Dendritic cell treated with granulocyte-macrophage colony-stimulating factor and Interleukin-4, amounts not matched to agents 40 ng/mL and 50 ng/mL, for 4 days (primary cell): ENCODE data around the gene HOXB5.

Source experiments
- H3K27ac Mint-ChIP-seq: one replicate; pipeline ENCODE4 v1.8.0; 2022; ENCODE audit warnings: mild to moderate bottlenecking, mixed read lengths
- H3K27me3 Mint-ChIP-seq: one replicate; pipeline ENCODE4 v1.8.0; 2022; ENCODE audit warnings: mild to moderate bottlenecking, mixed read lengths
- H3K36me3 Mint-ChIP-seq: one replicate; pipeline ENCODE4 v1.8.0; 2022; ENCODE audit warnings: low read depth, mixed read lengths
- H3K4me1 Mint-ChIP-seq: one replicate; pipeline ENCODE4 v1.8.0; 2022; ENCODE audit warnings: low read depth, mixed read lengths
- H3K4me3 Mint-ChIP-seq: one replicate; pipeline ENCODE4 v1.8.0; 2022; ENCODE audit warnings: mild to moderate bottlenecking, moderate library complexity, mixed read lengths
- H3K9me3 Mint-ChIP-seq: one replicate; pipeline ENCODE4 v1.8.0; 2022; ENCODE audit warnings: mixed read lengths
- intact Hi-C: fragments of 100-400 bp; cut with micrococcal nuclease; formaldehyde crosslinking; loops from one replicate; pipeline ENCODE4 v1.15.0; 2022

The HOXB5 gene

DNA sequence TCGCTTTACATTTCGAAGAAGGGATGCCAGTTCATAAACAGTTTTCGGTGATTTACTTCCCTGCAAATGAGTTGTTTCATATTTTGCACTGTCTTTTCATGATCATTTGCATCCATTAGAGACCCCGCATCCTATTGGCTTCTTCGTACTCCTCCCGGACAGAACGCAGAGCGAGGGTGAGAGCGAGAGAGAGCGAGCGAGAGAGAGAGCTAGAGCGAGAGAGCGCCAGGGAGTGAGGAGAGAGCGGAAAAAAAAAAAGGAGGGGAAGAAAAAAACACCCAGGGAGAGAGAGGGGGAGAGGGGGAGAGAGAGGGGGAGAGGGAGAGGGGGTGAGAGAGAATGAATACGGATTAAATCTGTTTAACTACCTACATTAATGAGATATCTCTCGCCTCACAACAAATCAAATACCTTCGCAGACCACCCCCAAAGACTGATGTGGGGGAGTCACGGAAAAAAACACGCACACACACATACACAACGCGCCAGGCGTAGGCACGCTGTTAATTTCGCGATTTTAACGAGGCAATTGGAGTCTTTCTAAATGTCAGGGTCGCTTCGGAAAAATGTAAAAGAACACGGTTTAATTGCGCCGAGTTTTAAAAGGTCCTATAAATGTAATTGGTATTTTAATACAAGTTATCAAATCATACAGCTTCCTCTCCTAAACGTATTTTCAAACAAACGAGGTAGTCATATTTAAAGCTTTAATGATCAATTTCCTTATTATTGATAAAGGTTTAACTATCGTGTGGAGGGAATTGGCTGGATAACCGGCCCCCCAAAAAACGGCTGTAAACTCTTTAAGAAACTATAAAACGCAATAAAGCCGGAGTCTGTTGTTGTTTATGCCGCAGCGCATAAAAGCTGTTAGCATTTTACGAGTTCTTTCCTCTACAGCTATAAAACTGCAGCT is 21.7 kb upstream of the HOXB5 start, which contains the start of gene HOXB8:
HOXB8 (minus strand) TSS at position 246 of the 916 bp plus-strand sequence. CDS start 588 bp downstream, outside the sequence.
- no peak within 1 kb of the TSS for H3K27ac Mint-ChIP-seq
- no peaks in the 10 kb centered on the region for H3K9me3 Mint-ChIP-seq

GRCh38 chr17:48613862-48614694 is 20.5 kb upstream of the HOXB5 start:
- Mint-ChIP-seq H3K36me3 (no peaks in the 10 kb centered on the region), H3K4me1 (peaks cover 42% of the 10 kb centered on the region), H3K4me3 (no peak overlapping the region)

More for the DNA sequence above, 21.7 kb upstream of the HOXB5 start, which contains the start of gene HOXB8:
- no peak within 1 kb of the TSS for H3K4me3 Mint-ChIP-seq
- peaks cover 42% of the 10 kb centered on the region for H3K4me1 Mint-ChIP-seq
- intact Hi-C loops, result loop anchor here (10.0 kb wide), 1 partner anchor 591 kb away; no protein-coding TSS in a partner anchor
- no peaks in the 10 kb centered on the region for H3K36me3 Mint-ChIP-seq
- H3K27me3 Mint-ChIP-seq, result peaks cover 97% of the 10 kb centered on the region

GRCh38 chr17:48612854-48613691 is 19.5 kb upstream of the HOXB5 start:
- Mint-ChIP-seq H3K27ac (no peak overlapping the region), H3K27me3 (peaks cover 97% of the 10 kb centered on the region), H3K4me3 (peak overlapping the region; percentile 59), H3K9me3 (no peaks in the 10 kb centered on the region), H3K4me1 (peaks cover 42% of the 10 kb centered on the region), H3K36me3 (no peaks in the 10 kb centered on the region)
- intact Hi-C loops, result loop anchor here (10.0 kb wide), 1 partner anchor 588 kb away; no protein-coding TSS in a partner anchor

More at GRCh38 chr17:48613862-48614694, 20.5 kb upstream of the HOXB5 start:
- Mint-ChIP-seq H3K9me3 (no peaks in the 10 kb centered on the region), H3K27ac (no peak overlapping the region), H3K27me3 (peaks cover 97% of the 10 kb centered on the region)
- intact Hi-C loops, result loop anchor here (10.0 kb wide), 1 partner anchor 589 kb away; no protein-coding TSS in a partner anchor

DNA sequence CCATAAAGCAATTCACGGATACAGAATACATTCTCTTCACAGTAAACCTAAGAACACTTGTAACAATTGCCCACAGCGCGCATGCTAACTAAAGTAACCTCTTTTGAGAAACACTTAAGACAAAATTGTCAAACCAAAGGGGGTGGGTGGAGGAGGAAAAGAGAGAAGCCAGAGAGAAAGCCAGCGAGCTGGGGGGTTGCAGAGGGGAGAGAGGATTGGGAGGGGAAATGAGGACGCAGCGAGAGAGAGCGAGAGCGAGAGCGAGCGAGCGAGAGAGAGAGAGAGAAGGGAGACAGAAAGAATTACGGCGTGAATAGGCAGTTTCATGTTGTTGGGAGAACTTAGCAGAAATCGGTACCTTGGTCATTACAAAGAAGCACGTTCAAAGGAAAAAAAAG is 18.9 kb upstream of the HOXB5 start:
- Mint-ChIP-seq H3K4me1 (peaks cover 47% of the 10 kb centered on the region), H3K9me3 (no peaks in the 10 kb centered on the region), H3K4me3 (peak overlapping the region; percentile 46), H3K27me3 (peaks cover 97% of the 10 kb centered on the region), H3K27ac (no peak overlapping the region), H3K36me3 (no peaks in the 10 kb centered on the region)
- intact Hi-C loops, result loop anchor here (10.0 kb wide), 1 partner anchor 588 kb away; no protein-coding TSS in a partner anchor

- H3K27me3 Mint-ChIP-seq, result peaks cover 97% of the 10 kb centered on the region
- H3K36me3 Mint-ChIP-seq, result no peaks in the 10 kb centered on the region
- no peak overlapping the region for H3K27ac Mint-ChIP-seq
- H3K9me3 Mint-ChIP-seq, result no peaks in the 10 kb centered on the region
- H3K4me3 Mint-ChIP-seq, result peak overlapping the region; percentile 79
- H3K4me1 Mint-ChIP-seq, result peaks cover 48% of the 10 kb centered on the region
- intact Hi-C loops, result loop anchor here (10.0 kb wide), 1 partner anchor 587 kb away; no protein-coding TSS in a partner anchor
These were observed 18.3 kb upstream of the HOXB5 start for GRCh38 chr17:48611681-48612455.

GRCh38 chr17:48611213-48611612 is 17.6 kb upstream of the HOXB5 start:
- Mint-ChIP-seq H3K4me1 (peaks cover 48% of the 10 kb centered on the region), H3K27ac (peak overlapping the region; percentile 25), H3K9me3 (no peaks in the 10 kb centered on the region), H3K4me3 (peak overlapping the region; percentile 79), H3K36me3 (no peaks in the 10 kb centered on the region), H3K27me3 (peaks cover 97% of the 10 kb centered on the region)
- intact Hi-C loops, result loop anchor here (10.0 kb wide), 1 partner anchor 586 kb away; no protein-coding TSS in a partner anchor

DNA sequence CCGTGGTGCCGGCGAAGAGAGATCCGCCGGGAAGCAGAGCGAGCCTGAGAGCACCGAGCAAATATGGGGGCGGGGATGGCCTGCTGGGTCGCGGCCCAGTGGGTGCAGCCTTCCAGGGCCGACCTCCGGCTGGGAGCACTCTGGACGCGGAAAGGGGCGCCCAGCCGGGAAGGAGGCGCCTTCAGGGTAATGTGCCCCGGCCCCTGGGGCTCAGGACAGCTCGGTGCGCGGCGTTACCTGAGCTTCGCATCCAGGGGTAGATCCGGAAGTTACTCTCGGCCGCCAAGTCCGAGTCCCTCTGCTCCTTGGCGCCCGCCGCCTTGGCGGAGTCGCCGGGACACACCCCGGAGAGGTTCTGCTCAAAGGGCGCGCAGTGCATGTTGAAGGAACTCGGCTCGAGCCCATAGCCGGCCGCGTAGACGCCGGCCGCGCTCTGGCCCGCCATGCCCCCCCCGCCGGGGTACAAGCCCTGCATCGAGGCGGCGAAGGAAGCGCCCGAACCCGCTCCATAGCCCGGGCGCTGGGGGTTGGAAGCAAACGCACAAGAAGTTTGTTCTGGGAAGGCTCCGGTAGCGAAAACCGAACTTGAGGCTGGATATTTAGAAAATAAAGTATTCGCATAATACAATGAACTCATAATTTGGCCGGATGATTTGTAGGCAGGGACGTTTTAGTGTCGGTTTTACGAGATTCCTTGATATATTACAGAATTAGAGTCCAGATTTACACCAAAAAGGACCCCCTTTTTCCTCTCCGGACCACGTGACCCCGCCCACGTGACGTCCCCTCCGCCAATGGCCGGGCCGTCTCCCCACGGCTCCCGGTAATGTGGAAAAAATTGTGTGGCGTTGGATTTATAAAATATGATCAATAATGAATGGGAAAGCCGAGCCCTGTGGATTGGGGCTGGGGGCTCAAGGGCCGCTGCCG is 17.0 kb upstream of the HOXB5 start, which contains the start of gene HOXB7:
HOXB7 (minus strand) TSS at position 736 of the 930 bp plus-strand sequence; CDS start at position 637, 99 bp downstream.
- H3K9me3 Mint-ChIP-seq, result no peaks in the 10 kb centered on the region
- peak within 1 kb of the TSS; percentile 25 for H3K27ac Mint-ChIP-seq
- H3K4me1 Mint-ChIP-seq, result peaks cover 48% of the 10 kb centered on the region
- intact Hi-C loops, result loop anchor here (10.0 kb wide), 1 partner anchor 586 kb away; no protein-coding TSS in a partner anchor
- peaks cover 96% of the 10 kb centered on the region for H3K27me3 Mint-ChIP-seq
- H3K36me3 Mint-ChIP-seq, result no peaks in the 10 kb centered on the region
- H3K4me3 Mint-ChIP-seq, result peak within 1 kb of the TSS; percentile 79

DNA sequence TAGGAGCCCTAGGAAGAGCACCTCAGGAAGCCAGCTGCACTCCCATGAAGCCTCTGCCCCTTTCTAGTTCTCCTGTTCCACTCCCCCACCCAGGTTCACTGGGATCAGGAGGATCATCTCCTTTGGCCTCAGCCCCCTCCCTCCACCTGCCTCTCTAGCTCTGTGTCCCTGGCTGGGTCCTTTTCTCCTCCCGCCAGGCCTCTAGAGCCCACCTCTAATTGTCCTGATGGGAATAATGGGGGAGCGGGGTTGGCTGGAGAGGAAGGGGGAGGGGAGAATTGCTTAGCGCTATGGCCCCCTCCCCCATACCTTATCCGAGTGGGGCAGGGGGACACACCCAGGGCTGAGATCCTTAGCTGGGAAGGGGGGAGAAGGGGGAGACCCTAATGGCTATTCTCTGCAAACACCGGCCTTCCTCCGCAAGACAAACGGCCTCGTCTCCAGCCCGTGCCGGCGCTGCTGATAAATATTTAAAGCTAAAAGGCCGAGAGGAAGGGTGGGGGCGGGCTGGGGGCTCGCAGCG is 16.2 kb upstream of the HOXB5 start:
- Mint-ChIP-seq H3K36me3 (no peaks in the 10 kb centered on the region), H3K27me3 (peaks cover 96% of the 10 kb centered on the region), H3K9me3 (no peaks in the 10 kb centered on the region), H3K27ac (no peak overlapping the region), H3K4me3 (peak overlapping the region; percentile 79), H3K4me1 (peaks cover 45% of the 10 kb centered on the region)
- intact Hi-C loops, result loop anchor here (10.0 kb wide), 1 partner anchor 585 kb away; no protein-coding TSS in a partner anchor

DNA sequence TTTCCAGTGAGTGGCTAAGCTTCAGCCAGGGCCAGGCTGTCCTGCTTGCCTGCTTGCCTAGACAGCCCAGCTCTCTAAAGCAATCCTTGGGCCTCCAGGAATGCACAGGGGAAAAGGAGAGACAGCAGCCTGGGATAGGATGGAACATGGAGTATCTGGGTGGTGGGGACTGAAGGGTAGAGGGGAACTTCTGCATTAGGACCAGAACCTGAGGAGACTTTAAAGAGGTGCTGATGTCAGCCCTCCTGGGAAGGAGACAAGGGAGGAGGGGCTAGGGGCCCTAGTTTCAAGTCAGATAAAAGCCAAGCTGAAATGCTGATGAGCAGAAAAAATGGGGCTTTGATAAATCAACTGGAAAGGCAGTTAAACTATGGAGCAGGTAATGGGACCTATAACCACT is 15.5 kb upstream of the HOXB5 start:
- H3K4me1 Mint-ChIP-seq, result peaks cover 46% of the 10 kb centered on the region
- intact Hi-C loops, result no loop called here
- H3K4me3 Mint-ChIP-seq, result no peak overlapping the region
- peaks cover 96% of the 10 kb centered on the region for H3K27me3 Mint-ChIP-seq
- H3K9me3 Mint-ChIP-seq, result no peaks in the 10 kb centered on the region
- no peaks in the 10 kb centered on the region for H3K36me3 Mint-ChIP-seq
- no peak overlapping the region for H3K27ac Mint-ChIP-seq

GRCh38 chr17:48608494-48608834 is 14.9 kb upstream of the HOXB5 start:
- intact Hi-C loops, result no loop called here

GRCh38 chr17:48606892-48607614 is 13.5 kb upstream of the HOXB5 start:
- Mint-ChIP-seq H3K27me3 (peaks cover 99% of the 10 kb centered on the region), H3K36me3 (no peaks in the 10 kb centered on the region), H3K27ac (no peak overlapping the region), H3K9me3 (no peaks in the 10 kb centered on the region), H3K4me3 (no peak overlapping the region), H3K4me1 (peaks cover 29% of the 10 kb centered on the region)
- intact Hi-C loops, result no loop called here

More at GRCh38 chr17:48608494-48608834, 14.9 kb upstream of the HOXB5 start:
- no peak overlapping the region for H3K4me3 Mint-ChIP-seq
- peaks cover 96% of the 10 kb centered on the region for H3K27me3 Mint-ChIP-seq
- H3K9me3 Mint-ChIP-seq, result no peaks in the 10 kb centered on the region
- no peaks in the 10 kb centered on the region for H3K36me3 Mint-ChIP-seq
- H3K27ac Mint-ChIP-seq, result no peak overlapping the region
- peaks cover 43% of the 10 kb centered on the region for H3K4me1 Mint-ChIP-seq
